Lower leg skin (tissue), 3 donors: ENCODE data around the gene INSIG2.

ENCODE experiments used
- POLR2A ChIP-seq, 2 donors: fragments of 450-650 bp; IDR thresholded peaks; one replicate each; pipeline ENCODE4 v1.6.1; 2016 to 2017; ENCODE audit warnings: antibody characterized with exemption in 2 of 2, mild to moderate bottlenecking in 1 of 2, moderate library complexity in 1 of 2
- TF ChIP-seq, protein P1 (sequence below), 3 donors: fragments of 450-650 bp; IDR thresholded peaks; one replicate each; pipeline ENCODE4 v1.5.1; 2016; ENCODE audit warnings: antibody characterized with exemption in 3 of 3, mild to moderate bottlenecking in 3 of 3, moderate library complexity in 2 of 3

DNA sequence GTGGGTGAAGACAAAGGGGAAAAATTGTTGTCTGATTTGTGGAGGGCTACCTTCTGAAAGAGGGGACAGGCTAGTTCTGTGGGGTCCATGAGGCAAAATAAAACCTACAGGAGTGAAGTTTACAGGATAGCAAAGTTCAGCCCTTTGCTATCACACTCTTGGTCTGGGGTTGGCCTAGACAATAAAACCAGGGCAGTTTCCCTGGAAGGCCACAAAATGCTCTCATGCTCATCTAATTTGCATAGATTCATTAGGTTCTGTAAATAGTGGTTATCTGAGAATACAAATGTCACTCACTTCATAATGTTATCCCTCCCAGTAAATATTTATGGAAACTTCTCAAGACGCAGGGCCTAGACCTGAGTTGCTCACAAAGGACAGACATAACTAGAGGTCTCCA, 63.6 kb downstream of the INSIG2 start:
- TF ChIP-seq, protein P1, sequence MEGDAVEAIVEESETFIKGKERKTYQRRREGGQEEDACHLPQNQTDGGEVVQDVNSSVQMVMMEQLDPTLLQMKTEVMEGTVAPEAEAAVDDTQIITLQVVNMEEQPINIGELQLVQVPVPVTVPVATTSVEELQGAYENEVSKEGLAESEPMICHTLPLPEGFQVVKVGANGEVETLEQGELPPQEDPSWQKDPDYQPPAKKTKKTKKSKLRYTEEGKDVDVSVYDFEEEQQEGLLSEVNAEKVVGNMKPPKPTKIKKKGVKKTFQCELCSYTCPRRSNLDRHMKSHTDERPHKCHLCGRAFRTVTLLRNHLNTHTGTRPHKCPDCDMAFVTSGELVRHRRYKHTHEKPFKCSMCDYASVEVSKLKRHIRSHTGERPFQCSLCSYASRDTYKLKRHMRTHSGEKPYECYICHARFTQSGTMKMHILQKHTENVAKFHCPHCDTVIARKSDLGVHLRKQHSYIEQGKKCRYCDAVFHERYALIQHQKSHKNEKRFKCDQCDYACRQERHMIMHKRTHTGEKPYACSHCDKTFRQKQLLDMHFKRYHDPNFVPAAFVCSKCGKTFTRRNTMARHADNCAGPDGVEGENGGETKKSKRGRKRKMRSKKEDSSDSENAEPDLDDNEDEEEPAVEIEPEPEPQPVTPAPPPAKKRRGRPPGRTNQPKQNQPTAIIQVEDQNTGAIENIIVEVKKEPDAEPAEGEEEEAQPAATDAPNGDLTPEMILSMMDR (IDR thresholded peaks at IDR 0.05), result no peak
- TF ChIP-seq POLR2A (IDR thresholded peaks at IDR 0.05), result no peak
